Measurements from ENCODE around the gene PPP1R11.

DNA sequence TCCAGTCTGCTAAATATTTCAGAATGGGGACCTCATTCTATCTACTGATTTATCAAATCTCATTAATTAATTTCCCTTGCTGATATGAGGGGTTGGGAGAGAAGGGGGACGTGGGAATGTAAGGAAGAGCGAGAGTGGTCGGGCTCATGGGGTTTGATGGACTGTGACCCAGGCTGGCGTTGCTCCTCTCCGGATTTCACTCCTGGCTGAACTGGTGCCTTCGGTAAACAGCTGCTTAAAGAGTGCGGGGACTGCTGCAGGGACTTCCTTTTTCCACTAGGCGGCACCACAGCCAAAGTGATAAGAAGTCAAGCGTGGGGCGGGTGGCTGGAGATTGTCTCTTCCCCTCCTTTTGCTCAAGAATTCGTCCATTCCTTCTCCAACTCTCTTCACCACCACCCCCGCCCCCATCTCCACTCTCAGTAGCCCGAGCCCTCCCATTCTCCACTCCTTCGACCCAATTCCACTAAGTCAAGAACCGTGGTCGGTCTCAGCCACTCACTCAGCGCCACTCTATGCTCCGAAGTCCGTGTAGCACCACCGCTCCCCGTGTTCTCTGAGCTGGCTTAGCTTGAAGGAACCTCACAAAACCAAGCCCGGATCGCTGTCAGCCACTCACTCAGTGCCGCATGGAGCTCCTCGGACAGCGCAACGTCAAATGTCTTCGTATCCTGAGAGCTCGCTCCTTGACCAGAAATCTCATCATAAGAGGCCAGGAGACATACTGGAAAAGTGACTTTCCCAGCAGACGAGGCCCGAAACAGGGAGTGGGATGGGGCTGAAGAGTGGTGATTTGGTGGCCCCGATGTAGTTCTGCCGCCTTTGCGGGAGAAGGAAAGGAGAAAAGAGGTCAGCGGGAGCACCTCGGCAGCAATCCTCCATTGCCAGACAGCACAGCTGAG lies 36.2 kb downstream of the PPP1R11 start:
- TF ChIP-seq, protein P1, sequence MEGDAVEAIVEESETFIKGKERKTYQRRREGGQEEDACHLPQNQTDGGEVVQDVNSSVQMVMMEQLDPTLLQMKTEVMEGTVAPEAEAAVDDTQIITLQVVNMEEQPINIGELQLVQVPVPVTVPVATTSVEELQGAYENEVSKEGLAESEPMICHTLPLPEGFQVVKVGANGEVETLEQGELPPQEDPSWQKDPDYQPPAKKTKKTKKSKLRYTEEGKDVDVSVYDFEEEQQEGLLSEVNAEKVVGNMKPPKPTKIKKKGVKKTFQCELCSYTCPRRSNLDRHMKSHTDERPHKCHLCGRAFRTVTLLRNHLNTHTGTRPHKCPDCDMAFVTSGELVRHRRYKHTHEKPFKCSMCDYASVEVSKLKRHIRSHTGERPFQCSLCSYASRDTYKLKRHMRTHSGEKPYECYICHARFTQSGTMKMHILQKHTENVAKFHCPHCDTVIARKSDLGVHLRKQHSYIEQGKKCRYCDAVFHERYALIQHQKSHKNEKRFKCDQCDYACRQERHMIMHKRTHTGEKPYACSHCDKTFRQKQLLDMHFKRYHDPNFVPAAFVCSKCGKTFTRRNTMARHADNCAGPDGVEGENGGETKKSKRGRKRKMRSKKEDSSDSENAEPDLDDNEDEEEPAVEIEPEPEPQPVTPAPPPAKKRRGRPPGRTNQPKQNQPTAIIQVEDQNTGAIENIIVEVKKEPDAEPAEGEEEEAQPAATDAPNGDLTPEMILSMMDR (IDR thresholded peaks at IDR 0.05): peak; percentile 85 to 95 (median 92)
- no peak for TF ChIP-seq POLR2A (IDR thresholded peaks at IDR 0.05)
- no peak for TF ChIP-seq EP300 (IDR thresholded peaks at IDR 0.05)
